MCF 10A (cell line): ENCODE results near the gene GCGR. TPM values are rescaled to one million over a fixed set of nuclear protein-coding genes. Genes with fewer than 3 reads are reported as not detected.
"Not testable (repeated sequence)": the region's sequence is repeated elsewhere in the genome, so short reads cannot be mapped to it uniquely, and the experiment has no call there.

Experiments
- BruUV-seq: library from RNA; stranded (reverse); fragments of 400-500 nt; replicated peaks from 2 replicates; lab custom pipeline; 2021; lab: Mats Ljungman, UMichigan
- CTCF ChIA-PET: fragments of 300-600 bp; sonication (Branson Sonifier 250); formaldehyde crosslinking; extraction: SDS; loops from one replicate; lab custom pipeline; 2021; ENCODE audit warnings: antibody characterized with exemption, inconsistent platforms; lab: Yijun Ruan, JAX
- POLR2A ChIA-PET: fragments of 300-600, 350-650 bp; sonication (Branson Sonifier 250); formaldehyde crosslinking; extraction: SDS; loops from one replicate; lab custom pipeline; 2020; ENCODE audit warnings: antibody characterized with exemption, inconsistent platforms; lab: Yijun Ruan, JAX
- DNase-seq: peaks from one replicate; pipeline ENCODE4 v3.0.0-alpha.2; 2018; ENCODE audit not compliant: unreplicated experiment
- H3K27ac Mint-ChIP-seq: one replicate; pipeline ENCODE4 v1.8.0; 2022; ENCODE audit warnings: mild to moderate bottlenecking, low read depth, mixed read lengths; ENCODE audit not compliant: unreplicated experiment
- H3K27me3 Mint-ChIP-seq: one replicate; pipeline ENCODE4 v1.8.0; 2022; ENCODE audit warnings: mixed read lengths; ENCODE audit not compliant: insufficient read depth, unreplicated experiment
- H3K36me3 Mint-ChIP-seq: one replicate; pipeline ENCODE4 v1.8.0; 2022; ENCODE audit warnings: mild to moderate bottlenecking, moderate library complexity, mixed read lengths; ENCODE audit not compliant: insufficient read depth, unreplicated experiment
- H3K4me1 Mint-ChIP-seq: one replicate; pipeline ENCODE4 v1.8.0; 2022; ENCODE audit warnings: mixed read lengths; ENCODE audit not compliant: insufficient read depth, unreplicated experiment
- H3K4me3 Mint-ChIP-seq: one replicate; pipeline ENCODE4 v1.8.0; 2022; ENCODE audit warnings: mild to moderate bottlenecking, moderate library complexity, mixed read lengths; ENCODE audit not compliant: unreplicated experiment
- H3K9me3 Mint-ChIP-seq: one replicate; pipeline ENCODE4 v1.8.0; 2022; ENCODE audit warnings: mixed read lengths; ENCODE audit not compliant: unreplicated experiment
- CTCF ChIP-seq: fragments of 200-600 bp; IDR thresholded peaks from one replicate; pipeline ENCODE4 v1.8.0; 2022; ENCODE audit warnings: antibody characterized with exemption, mild to moderate bottlenecking; ENCODE audit not compliant: unreplicated experiment
- intact Hi-C: fragments of 100-400 bp; cut with micrococcal nuclease; formaldehyde crosslinking; loops from 2 replicates; pipeline ENCODE4 v1.14.1; 2022
- total RNA-seq: library from RNA; stranded (reverse); gene quantifications from 2 replicates; pipeline ENCODE4 v1.2.3, GENCODE V29; 2022

Gene GCGR
- total RNA-seq, 1 experiment from 2014 or later: not detected

DNA sequence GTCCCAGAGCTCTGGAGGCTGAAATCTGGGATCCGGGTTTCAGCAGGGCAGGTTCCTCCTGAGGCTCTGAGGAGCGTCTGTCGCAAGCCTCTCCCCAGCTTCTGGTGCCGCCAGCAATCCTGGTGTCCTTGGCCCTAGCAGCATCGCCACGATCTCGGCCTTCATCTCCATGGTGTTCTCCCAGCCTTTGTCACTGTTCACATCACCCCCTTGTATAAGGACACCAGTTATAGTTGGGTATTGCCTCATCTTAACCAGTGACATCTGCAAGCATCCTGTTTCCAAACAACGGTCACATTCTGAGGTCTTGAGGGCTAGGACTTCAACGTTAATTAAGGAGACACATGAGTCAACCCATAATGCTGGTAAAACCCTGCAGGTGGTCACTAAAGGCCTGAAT, 33.7 kb downstream of the GCGR start:
- peaks cover 13% of the 10 kb centered on the region for H3K36me3 Mint-ChIP-seq
- H3K4me3 Mint-ChIP-seq: no peak overlapping the region
- CTCF ChIA-PET: interaction anchor here (0.6 kb wide), 1 partner anchor 108 kb away, joined by 3 read pairs; no protein-coding TSS in a partner anchor
- POLR2A ChIA-PET: no interaction called here
- DNase-seq: no peak
- no peaks in the 10 kb centered on the region for H3K4me1 Mint-ChIP-seq
- TF ChIP-seq CTCF: no peak
- intact Hi-C loops: no loop called here
- H3K27ac Mint-ChIP-seq: no peak overlapping the region
- H3K27me3 Mint-ChIP-seq: no peaks in the 10 kb centered on the region
- H3K9me3 Mint-ChIP-seq: no peaks in the 10 kb centered on the region
- no TSS peak for BruUV-seq

- DNase-seq: no peak
- peaks cover 24% of the 10 kb centered on the region for H3K36me3 Mint-ChIP-seq
- intact Hi-C loops: no loop called here
- CTCF ChIA-PET: interaction anchor here (0.6 to 1.0 kb wide), 2 partner anchors 108 to 683 kb away, joined by 3 to 5 read pairs; no protein-coding TSS in a partner anchor
- no peak for TF ChIP-seq CTCF
- H3K4me1 Mint-ChIP-seq: no peaks in the 10 kb centered on the region
- H3K27me3 Mint-ChIP-seq: no peaks in the 10 kb centered on the region
- no TSS peak for BruUV-seq
- no peak overlapping the region for H3K4me3 Mint-ChIP-seq
- H3K27ac Mint-ChIP-seq: no peak overlapping the region
- no peaks in the 10 kb centered on the region for H3K9me3 Mint-ChIP-seq
- POLR2A ChIA-PET: no interaction called here
Measured at GRCh38 chr17:81838753-81839255, 34.9 kb downstream of the GCGR start.

GRCh38 chr17:81839301-81839700, 35.4 kb downstream of the GCGR start:
- no peaks in the 10 kb centered on the region for H3K4me1 Mint-ChIP-seq
- H3K36me3 Mint-ChIP-seq: peaks cover 24% of the 10 kb centered on the region
- intact Hi-C loops: no loop called here
- no peak for TF ChIP-seq CTCF
- H3K27ac Mint-ChIP-seq: no peak overlapping the region
- H3K27me3 Mint-ChIP-seq: no peaks in the 10 kb centered on the region
- CTCF ChIA-PET: interaction anchor here (0.6 to 1.0 kb wide), 2 partner anchors 109 to 683 kb away, joined by 3 to 5 read pairs; no protein-coding TSS in a partner anchor
- BruUV-seq: no TSS peak
- no peak overlapping the region for H3K4me3 Mint-ChIP-seq
- POLR2A ChIA-PET: no interaction called here
- H3K9me3 Mint-ChIP-seq: no peaks in the 10 kb centered on the region
- DNase-seq: no peak

GRCh38 chr17:81840059-81840458, 36.1 kb downstream of the GCGR start:
- intact Hi-C loops, H3K4me1 Mint-ChIP-seq, H3K4me3 Mint-ChIP-seq, H3K27ac Mint-ChIP-seq, POLR2A ChIA-PET, DNase-seq, BruUV-seq, H3K27me3 Mint-ChIP-seq, H3K9me3 Mint-ChIP-seq, CTCF ChIA-PET: not testable (repeated sequence)
- peaks cover 31% of the 10 kb centered on the region for H3K36me3 Mint-ChIP-seq
